Testis (tissue), 3 donors: ENCODE results near the gene NDUFA3. TPM values are rescaled to one million over a fixed set of nuclear protein-coding genes. Genes with fewer than 3 reads are reported as not detected.

ENCODE experiments used
- DNase-seq: peaks from one replicate; pipeline ENCODE4 v3.0.0-alpha.2; 2019
- H3K27ac ChIP-seq, 2 donors: fragments of 200-600 bp; sonication (generic); one replicate each; pipeline ENCODE4 v1.5.1; 2019
- H3K27me3 ChIP-seq: fragments of 200-600 bp; sonication (generic); one replicate; pipeline ENCODE4 v1.5.1; 2019
- H3K36me3 ChIP-seq: fragments of 200-600 bp; sonication (generic); one replicate; pipeline ENCODE4 v1.5.1; 2017; ENCODE audit warnings: low read depth; ENCODE audit errors: missing control alignments
- H3K4me1 ChIP-seq: fragments of 200-600 bp; sonication (generic); one replicate; pipeline ENCODE4 v1.5.1; 2019
- H3K4me3 ChIP-seq, 2 donors: fragments of 200-600 bp; sonication (generic); one replicate each; pipeline ENCODE4 v1.5.1; 2017 to 2019
- H3K9me3 ChIP-seq: fragments of 200-600 bp; sonication (generic); one replicate; pipeline ENCODE4 v1.5.1; 2017
- POLR2A ChIP-seq: fragments of 450-650 bp; IDR thresholded peaks from one replicate; pipeline ENCODE4 v1.6.1; 2017; ENCODE audit warnings: antibody characterized with exemption, mild to moderate bottlenecking, moderate library complexity
- WGBS, 2 donors: methylation state at CpG; one replicate each; pipeline ENCODE4 v1.1.5; 2018; 5-methylcytosine and 5-hydroxymethylcytosine counted together
- intact Hi-C: fragments of 100-400 bp; cut with DNase I; formaldehyde crosslinking; loops from one replicate; pipeline ENCODE4 v1.15.1; 2023; ENCODE audit warnings: low total_unique reads
- polyA plus RNA-seq: library from polyadenylated mRNA; stranded (reverse); fragments of 350-450 nt; fragmentation: Illumina TruSeq; extraction: RNeasy Lipid Tissue Mini Kit (QIAGEN cat#74804); gene quantifications from one replicate; pipeline ENCODE4 v1.2.3, GENCODE V29; 2014; ENCODE audit warnings: low read depth, low replicate concordance; ENCODE audit not compliant: insufficient read depth
- total RNA-seq, 2 donors: library from RNA; depleted of rRNA; stranded (reverse); fragments of >200 nt; gene quantifications; one replicate each; pipeline ENCODE4 v1.2.3, GENCODE V29; 2016
- TF ChIP-seq, protein P1 (sequence below), 3 experiments: fragments of 450-650 bp in 2 of 3; fragments of 200-600 bp in 1 of 3; sonication (generic) in 1 of 3; IDR thresholded peaks; one replicate each; pipeline ENCODE4 v1.5.1; 2016 to 2019; ENCODE audit warnings: antibody characterized with exemption in 3 of 3, mild to moderate bottlenecking in 2 of 3, moderate library complexity in 1 of 3

Gene NDUFA3
- total and polyA plus RNA-seq, 3 donors from 2014 or later, result 40.0 to 251 (median 55.6) TPM

DNA sequence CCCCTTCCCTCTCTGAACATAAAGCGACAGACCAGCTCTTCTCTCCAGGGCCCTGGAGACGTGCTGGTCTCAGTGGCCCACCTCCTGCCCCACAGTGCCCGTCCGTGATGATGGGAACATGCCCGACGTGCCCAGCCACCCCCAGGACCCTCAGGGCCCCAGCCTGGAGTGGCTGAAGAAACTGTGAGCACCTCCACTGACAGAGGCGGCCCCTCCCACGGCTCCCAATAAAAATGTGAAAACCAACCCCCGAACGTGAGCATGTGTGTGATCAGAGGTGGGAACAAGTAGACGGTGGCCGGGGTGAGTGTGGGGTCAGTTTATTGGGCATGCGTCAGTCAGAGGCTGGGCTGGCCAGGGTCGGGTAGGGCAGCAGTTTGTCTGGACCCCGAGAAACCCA, 4.1 kb downstream of the NDUFA3 start:
- Histone ChIP-seq H3K9me3 (no peaks in the 10 kb centered on the region), H3K27me3 (no peaks in the 10 kb centered on the region), H3K4me1 (peaks cover 7% of the 10 kb centered on the region), H3K36me3 (no peaks in the 10 kb centered on the region), H3K27ac (no peak overlapping the region), H3K4me3 (no peak overlapping the region)
- no peak for TF ChIP-seq POLR2A
- TF ChIP-seq, protein P1, sequence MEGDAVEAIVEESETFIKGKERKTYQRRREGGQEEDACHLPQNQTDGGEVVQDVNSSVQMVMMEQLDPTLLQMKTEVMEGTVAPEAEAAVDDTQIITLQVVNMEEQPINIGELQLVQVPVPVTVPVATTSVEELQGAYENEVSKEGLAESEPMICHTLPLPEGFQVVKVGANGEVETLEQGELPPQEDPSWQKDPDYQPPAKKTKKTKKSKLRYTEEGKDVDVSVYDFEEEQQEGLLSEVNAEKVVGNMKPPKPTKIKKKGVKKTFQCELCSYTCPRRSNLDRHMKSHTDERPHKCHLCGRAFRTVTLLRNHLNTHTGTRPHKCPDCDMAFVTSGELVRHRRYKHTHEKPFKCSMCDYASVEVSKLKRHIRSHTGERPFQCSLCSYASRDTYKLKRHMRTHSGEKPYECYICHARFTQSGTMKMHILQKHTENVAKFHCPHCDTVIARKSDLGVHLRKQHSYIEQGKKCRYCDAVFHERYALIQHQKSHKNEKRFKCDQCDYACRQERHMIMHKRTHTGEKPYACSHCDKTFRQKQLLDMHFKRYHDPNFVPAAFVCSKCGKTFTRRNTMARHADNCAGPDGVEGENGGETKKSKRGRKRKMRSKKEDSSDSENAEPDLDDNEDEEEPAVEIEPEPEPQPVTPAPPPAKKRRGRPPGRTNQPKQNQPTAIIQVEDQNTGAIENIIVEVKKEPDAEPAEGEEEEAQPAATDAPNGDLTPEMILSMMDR (IDR thresholded peaks at IDR 0.05), result no peak
- DNase-seq, result no peak
- intact Hi-C loops, result no loop called here
- WGBS, 2 donors, result 84 to 86% methylated on average over 15 of the region's 15 CpGs

DNA sequence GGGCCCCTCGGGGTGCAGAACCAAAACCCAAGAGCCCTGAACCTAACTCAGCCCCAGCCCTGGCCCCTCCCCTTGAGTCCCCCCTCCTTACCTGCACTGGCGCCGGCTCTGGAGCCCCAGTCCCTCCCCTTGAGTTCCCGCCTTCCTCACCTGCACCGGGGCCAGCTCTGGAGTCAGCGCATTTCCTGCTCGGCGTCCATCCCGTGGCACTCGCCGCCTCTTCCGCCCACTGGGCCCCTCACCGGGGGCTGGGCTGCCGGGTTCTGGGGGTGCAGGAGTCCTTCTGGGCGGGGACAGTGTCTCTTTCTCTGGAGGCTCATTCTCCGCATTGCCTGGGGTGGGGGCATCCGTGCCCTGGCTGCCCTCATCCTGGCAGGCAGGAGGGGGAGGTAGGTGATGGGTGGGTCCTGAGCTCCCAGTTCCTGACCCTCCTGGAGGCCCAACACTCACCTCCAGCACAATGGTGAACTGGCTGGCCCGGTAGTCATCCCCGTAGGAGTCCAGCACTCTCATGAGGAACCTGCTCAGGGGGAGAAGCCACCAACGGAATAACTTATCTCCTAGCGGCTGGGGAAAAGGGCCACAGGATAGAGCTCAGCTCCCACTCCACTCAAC, 5.3 kb downstream of the NDUFA3 start:
- intact Hi-C loops, result no loop called here
- Histone ChIP-seq H3K4me3 (no peak overlapping the region), H3K9me3 (no peaks in the 10 kb centered on the region), H3K27me3 (no peaks in the 10 kb centered on the region), H3K4me1 (peaks cover 7% of the 10 kb centered on the region), H3K27ac (no peak overlapping the region), H3K36me3 (no peaks in the 10 kb centered on the region)
- DNase-seq, result no peak
- TF ChIP-seq POLR2A, result no peak
- TF ChIP-seq, protein P1 (IDR thresholded peaks at IDR 0.05), result no peak
- WGBS, 2 donors, result 73 to 78% methylated on average over 17 to 21 of the region's 21 CpGs

DNA sequence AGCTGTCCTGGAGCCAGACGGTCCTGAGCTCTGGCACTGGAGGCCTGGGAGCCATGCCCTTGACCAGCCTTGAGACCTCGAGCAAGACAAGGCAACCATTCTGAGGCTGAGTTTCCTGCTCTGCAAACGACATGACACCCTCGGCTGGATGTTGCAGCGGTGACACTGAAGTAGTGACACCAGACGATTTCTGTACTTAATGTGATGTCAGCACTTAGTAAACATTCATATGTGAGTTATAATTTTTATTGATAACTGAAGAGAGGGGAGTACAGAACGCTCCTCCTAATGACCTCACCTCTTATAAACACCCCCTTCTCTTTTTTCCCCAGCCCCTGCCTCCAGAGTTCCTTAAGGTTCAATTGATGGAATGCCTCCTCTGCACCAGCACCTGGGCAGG, 5.8 kb downstream of the NDUFA3 start:
- no peak for TF ChIP-seq POLR2A
- TF ChIP-seq, protein P1 (IDR thresholded peaks at IDR 0.05), result no peak
- Histone ChIP-seq H3K36me3 (no peaks in the 10 kb centered on the region), H3K4me1 (peaks cover 3% of the 10 kb centered on the region), H3K27me3 (no peaks in the 10 kb centered on the region), H3K4me3 (no peak overlapping the region), H3K27ac (no peak overlapping the region), H3K9me3 (no peaks in the 10 kb centered on the region)
- no peak for DNase-seq
- intact Hi-C loops, result no loop called here
- 74 to 77% methylated on average over 6 to 7 of the region's 7 CpGs for WGBS, 2 donors

DNA sequence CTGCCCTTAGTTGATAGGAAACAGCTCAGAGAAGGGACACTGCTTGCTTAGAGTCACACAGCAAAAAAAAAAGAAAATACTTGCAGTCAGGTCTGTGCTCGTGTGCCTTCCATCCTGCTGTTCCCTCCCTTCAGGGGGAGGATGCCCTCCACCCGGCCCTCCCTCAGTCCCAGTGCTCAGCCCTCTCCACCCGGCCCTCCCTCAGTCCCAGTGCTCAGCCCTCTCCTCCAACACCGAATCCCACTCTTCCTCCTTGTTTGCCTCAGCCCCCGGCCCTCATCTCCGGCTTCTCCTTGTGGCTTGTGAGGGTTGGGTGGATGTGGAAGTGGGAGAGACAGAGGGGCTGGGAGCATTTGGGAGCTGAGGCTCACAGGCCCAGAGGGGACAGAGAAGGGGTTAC, 7.0 kb downstream of the NDUFA3 start:
- intact Hi-C loops, result no loop called here
- Histone ChIP-seq H3K4me1 (peaks cover 7% of the 10 kb centered on the region), H3K27ac (no peak overlapping the region), H3K36me3 (no peaks in the 10 kb centered on the region), H3K27me3 (no peaks in the 10 kb centered on the region), H3K4me3 (no peak overlapping the region), H3K9me3 (no peaks in the 10 kb centered on the region)
- 68 to 74% methylated on average over 6 of the region's 6 CpGs for WGBS, 2 donors
- no peak for TF ChIP-seq POLR2A
- TF ChIP-seq, protein P1 (IDR thresholded peaks at IDR 0.05), result no peak
- DNase-seq, result no peak
